Epidermal melanocyte (primary cell): Measurements from ENCODE around the gene KIF16B.

ENCODE experiments used
- DNase-seq: peaks from one replicate; pipeline ENCODE4 v3.0.0; 2011; ENCODE audit warnings: low spot score; ENCODE audit not compliant: insufficient read length

KIF16B gene

DNA sequence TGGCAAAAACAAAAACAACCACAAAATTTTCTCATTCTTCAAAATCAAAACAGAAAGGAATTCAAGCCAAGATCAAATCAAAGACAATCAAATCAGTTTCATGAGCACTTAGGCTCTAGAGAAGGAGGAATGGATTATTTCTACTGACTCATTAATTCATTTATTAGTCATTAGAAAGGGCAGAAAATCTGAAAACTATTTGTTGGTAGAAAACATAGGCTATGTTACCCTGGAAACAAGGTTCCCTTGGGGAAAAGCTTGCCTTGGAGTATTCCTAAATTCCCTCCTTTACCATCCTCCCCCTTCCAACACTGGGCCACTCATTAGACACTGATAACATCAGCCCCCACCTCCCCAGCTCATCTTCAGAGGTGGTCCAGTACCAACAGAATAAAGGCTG, 17.5 kb downstream of the KIF16B start:
- DNase-seq: no peak

DNA sequence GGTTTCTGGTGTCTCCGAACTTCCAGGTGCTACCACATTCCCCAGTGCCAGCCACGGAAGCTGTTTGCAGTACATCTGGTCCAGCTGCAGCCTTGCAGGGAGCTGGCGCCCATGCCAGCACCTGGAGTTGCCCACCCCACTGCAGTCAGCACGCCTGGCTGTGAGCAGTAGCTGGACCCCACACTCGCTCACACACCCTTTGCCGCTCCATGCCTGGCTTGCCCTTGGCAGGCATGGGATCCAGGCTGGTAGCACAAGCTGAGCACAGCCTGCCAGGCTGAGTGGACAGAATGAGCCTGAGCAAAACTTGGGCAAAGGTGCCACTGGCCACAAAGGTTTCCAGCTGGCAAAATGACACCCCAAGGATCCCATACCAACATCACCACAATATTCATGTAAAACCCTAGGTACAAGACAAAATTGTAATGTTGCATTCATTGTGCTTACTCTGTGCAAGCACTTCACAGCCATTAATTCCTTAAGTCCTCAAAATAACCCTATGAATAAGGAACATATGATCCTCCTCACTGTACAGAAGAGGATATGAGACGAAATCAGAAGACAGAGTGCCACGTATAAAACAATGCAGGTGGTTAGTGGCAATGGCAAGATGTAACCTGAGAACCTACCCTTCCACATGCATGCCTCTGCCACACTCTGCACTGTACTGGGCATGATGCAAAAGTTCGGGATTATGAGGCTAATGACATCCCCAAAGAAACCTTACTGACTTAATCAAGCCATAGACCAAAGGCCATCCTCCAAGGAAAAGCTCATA, 18.3 kb downstream of the KIF16B start:
- DNase-seq: no peak

DNA sequence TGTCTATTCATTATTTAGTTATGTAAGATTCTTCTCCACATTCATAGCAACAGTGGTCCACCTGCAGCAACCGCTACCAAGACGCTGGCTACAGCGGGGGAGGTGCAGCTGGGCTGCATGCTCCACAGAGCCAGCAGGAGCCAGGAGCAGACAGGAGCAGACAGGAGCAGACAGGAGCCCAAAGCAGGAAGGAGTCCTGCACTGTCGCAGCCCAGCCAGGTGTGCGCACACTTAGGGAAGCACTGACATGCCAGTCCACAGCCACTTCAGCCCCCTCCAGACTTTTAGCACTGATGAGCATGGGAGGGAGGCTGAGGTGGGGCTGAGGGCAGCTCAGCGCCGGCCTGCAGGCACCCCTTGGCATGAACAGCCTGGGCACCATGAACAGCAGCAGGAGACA, 19.6 kb downstream of the KIF16B start:
- no peak for DNase-seq

DNA sequence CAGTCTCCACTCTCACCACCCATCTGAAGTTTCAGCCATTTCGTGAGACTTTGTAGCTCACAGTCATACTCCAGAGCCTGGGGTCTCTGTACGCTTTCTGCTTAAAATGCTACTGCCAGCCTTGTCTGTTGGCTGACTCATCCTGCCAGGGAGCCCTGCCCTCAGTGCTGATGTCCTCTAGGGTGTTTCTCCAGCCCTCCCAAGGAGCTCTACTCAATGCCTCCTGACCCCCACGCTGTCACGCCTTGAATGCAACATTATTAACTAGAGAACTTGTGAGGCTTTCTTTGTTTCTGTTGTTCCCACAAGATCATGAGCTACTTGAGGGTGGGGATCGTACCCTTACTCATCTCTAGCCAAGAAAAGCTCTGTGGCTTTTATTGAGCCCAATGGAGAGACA, 20.1 kb downstream of the KIF16B start:
- DNase-seq: no peak

DNA sequence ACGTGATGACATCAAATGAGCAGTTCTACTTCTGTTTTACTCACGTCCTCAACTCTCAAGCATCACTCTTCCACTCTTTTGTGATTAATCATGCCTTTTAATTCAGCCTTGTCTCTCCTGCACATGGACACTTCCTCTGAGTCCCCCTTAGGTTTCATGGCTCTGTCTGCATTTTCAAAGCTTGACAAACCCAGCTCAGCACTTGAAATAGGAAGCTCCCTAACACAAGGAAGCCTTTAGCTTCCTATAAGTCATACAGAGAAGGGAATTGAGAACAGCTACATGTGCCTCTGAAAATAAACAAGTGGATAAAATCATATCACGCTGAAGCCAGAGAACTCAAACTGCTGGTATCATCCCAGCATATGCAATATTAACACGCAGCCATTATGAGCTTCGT, 21.2 kb downstream of the KIF16B start:
- DNase-seq: no peak

DNA sequence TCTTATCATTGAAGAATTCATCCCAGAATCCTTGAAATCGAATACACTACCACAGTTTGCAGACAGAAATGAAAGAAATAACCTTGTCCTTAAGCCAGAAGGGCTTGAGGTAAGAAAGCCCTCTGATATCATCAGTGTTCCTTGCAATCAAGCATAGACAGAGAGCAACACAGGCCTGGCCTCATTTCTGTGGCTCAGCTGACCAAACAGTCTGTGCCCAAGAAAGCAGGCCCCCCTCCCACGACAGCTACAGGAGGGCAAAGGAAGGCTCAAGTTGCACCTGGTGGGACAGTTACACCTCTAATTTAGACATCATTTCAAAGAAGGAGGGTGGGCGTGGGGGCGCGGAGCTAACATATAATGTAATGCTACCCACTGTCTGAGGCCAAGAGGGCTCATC, 21.6 kb downstream of the KIF16B start:
- no peak for DNase-seq

DNA sequence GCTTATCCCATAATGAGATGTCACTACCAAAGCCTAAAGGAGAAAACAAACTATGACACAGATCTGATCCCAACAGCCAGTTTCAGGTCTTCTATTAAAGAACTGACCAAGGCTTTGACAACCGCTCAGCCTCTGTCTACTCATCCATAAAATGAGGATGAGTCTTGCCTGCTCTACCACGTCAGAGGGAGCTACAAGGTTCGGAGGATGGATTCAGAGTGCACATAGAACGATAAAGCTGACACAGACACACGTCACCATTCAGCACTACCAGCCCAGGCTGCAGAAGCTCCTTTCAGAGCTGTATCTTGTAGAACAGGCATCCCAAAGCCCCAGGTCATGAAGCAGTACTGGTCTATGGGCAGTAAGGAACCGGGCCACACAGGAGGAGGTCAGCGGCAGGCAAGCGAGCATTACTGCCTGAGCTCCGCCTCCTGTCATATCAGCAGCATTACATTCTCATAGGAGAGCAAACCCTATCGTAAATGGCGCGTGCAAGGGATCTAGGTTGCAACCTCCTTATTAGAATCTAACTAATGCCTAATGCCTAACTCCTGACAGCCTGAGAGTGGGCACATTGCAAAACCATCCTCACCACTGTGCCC, 25.1 kb downstream of the KIF16B start:
- no peak for DNase-seq

DNA sequence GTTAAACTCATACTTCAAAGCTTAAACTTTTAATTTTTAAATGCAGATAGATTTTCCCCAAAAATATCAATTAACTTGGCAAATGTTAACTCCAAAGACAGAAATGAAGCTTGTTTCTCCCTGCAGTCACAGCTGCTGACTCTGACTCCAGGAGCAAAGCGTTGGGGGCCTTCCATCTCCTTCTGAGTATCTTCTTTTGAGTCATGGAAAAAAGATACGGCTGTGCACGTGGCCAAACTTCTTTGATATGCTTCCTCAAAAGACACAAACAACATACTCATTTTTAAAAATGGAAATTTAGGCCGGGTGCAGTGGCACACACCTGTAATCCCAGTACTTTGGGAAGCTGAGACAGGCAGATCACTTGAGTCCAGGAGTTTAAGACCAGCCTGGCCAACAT, 28.3 kb downstream of the KIF16B start:
- DNase-seq: no peak

DNA sequence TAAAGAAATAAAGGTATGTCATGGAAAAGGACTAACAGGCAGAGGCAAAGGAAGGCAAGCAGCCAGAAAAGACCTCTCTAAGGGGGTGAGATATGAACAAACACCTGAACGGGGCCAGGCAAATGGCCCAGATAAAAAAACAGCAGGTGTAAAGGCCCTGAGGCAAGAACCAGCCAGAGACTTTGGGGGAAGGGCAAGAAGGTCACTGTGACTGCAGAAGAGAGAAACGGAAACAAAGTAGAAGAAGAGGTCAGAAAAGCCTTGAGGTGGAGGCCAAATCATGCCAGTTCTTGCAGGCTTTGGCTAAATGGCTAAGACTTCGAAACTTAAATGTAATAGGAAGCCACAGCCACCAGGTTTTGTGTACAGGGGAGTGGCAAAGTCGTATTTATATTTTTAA, 30.8 kb downstream of the KIF16B start:
- no peak for DNase-seq

DNA sequence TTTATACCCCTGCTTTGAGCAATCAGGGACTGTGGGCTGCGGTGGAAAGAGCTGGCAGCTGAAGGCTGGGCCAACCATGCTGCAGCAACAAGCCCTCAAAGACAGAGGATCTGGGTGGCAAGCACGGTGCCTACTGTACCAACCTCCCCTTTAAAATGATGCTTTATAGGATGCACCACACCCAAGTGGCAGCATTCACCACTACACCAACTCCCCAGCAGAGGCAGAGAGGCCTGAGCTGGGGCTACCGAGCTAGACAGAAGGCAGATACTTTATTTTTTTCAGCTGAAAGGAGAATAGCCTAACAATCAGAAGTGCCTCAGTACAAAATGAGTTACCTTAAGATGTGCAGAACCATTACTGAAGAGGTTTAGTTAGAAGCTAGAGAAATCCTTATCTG, 31.4 kb downstream of the KIF16B start:
- DNase-seq: no peak

DNA sequence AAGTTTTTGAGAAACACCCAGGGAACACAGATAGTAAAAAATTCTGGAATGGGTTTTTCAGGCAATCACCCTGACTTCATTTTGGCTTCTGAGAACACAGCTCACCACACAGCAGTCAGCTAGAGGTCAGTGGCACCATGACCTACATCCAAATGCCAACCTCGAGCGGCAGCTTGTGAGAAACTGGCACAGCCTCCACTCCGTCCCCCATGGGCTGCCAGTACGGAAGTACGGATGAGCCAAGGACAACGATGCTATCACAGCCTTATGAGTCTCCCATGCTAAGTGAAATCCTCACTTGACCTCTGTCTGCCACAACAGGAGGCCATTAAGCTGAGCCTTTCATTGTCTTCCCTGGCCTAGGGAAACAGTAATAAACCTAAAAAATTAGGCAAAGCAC, 32.0 kb downstream of the KIF16B start:
- DNase-seq: no peak

DNA sequence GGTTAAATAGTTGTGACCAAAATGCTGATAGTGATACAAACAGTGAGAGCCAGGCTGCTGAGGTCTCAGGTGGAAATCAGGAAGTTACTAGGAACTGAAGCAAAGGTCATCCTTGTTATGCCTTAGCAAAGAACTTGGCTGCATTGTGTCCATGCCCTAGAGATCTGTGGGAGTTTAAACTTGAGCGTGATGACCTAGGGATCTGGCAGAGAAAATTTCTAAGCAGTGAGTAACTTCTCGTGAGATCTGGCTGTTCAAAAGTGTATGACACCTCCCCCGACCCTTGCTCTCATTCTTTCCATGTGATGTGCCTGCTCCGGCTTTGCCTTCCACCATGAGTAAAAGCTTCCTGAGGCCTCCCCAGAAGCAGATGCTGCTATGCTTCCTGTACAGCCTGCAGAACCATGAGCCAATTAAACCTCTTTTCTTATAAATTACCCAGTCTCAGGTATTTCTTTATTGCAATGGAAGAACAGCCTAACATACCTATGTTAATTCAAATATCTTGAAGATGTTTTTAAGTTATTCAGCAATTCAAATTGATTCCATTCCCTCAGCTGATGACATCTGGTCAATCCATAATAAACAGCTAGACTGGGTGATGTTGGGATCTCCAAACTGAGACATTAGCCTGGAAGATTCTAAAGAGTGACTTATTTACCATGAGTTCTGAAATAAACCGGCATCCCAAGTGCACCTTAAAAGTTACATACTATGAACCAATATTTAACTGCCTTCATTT, 33.8 kb downstream of the KIF16B start:
- DNase-seq: no peak

DNA sequence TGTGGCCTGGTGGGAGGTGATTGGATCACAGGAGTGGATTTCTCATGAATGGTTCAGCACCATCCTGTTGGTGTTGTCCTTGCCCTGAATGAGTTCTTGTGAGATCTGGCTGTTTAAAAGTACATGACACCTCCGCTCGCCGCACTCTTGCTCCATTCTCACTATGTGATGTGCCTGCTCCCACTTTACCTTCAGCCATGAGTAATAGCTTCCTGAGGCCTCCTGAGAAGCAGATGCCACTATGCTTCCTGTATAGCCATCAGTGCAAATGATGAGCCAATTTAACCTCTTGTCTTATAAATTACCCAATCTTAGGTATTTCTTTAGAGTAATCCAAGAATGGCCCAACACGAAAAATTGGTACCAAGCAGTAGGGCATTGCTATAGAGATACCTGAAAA, 34.5 kb downstream of the KIF16B start:
- DNase-seq: no peak

DNA sequence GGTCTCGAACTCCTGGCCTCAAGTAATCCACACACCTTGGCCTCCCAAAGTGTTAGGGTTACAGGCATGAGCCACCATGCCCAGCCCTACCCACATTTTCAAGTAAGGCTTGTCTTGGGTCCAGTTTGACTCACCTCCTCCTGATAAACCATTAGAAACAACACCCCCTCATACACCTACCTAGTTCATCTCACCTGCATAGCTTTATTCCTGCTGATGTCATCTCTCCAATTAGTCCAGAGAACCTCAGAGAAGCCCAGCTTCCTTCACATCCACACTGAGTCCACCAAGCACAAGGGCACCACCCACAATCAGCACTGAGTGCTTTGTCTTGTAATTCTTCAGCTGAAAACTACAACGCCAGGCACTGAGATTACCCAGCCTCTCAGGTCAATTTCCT, 35.3 kb downstream of the KIF16B start:
- DNase-seq: no peak

DNA sequence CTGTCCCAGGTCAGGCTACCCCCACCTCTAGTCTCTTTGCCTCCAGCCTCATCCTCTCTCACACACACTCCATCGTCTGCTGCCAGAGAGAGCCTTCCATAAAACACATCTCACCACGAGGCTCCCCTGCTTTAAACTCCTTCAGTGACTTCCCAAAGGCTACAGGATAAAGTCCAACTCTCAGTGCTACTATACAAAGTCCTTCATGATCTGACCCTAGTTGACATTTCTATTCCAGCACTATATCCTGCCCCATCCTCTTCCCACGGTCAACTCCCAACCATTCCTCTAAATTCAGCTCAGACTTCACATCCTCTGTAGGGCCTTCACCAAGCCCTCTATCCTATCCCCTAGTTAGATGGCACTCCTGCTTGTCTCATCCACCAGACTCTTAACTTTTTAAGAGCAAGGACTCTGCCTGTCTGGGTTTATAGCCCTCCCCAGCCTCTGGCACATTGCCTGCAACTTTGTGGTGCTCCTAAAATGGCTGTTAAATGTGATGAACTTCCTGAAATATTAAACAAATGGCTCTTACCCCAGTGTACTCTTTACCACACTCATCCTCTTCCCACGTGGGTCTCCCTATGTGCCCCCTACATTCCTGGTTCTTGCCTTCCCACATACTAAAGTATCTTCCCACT, 36.1 kb downstream of the KIF16B start:
- no peak for DNase-seq

DNA sequence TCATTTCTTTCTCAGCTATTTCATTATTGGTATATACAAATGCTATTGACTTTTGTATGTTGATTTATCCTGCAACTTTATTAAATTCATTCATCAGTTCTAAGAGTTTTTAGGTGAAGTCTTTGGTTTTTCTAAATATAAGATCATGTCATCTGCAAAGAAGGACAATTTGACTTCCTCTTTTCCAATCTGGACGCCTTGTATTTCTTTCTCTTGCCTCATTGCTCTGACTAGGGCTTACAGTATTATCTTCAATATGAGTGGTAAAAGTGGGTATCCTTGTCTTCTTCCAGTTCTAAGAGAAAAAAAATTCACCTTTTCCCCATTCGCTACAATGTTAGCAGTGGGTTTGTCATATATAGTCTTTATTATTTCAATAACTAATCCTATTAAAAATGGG, 38.0 kb downstream of the KIF16B start:
- no peak for DNase-seq

DNA sequence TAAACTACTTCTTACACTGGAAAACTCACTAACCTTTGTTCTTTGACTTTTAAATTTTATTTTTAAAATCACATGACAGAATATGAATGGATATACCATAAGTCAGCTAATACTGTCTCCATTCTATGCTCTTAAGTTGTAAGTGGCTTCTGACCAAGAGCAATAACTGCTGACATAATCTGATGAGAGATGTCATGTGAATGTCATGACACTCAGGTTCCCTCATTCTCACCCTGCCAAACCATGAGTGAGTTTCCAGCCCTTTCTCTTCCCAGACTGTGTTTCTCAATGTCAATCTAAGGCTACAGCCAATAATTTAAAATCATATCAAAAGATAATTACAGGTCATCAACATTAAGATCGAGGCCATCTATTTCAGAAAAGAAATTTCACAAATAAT, 39.7 kb downstream of the KIF16B start:
- DNase-seq: no peak

DNA sequence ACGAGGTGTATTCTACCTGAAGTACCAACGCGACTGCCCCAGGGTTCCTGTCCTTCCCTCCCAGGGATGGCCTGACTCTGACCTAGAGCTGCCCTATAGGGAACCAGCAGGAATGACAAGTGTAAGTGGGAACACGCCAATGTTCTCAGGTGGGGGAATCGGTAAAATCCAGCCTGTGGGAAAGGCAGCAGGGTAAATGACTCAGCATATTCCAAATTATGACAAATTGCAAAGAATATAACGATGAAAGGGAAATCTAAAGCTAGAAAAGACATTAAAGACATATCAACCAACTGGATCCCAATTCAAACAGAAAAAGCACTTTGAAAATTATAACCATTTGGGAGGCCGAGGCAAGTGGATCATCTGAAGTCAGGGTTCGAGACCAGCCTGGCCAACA, 41.8 kb downstream of the KIF16B start:
- no peak for DNase-seq

DNA sequence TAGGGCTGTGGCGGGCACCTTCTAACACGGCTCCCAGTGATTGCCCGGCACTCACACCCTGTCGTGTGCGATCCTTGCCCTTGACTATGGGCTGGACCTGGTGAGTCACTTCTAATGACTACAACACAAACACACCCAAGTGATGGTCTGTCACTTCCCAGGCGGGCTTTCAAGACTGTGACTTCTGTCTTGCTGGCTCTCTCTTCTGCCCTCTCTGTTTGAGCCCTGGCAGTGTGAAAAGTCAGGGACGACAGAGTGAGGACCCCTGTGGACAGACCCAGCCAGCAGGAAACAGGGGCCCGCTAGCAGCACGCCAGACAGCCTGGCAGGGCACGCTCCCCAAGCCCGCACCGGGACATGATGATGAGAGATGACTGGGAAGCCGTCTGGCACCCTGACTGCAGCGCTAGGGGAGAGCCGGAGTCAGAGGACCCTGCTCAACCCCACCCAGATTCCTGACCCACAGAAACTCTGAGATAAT, 43.0 kb downstream of the KIF16B start:
- no peak for DNase-seq

DNA sequence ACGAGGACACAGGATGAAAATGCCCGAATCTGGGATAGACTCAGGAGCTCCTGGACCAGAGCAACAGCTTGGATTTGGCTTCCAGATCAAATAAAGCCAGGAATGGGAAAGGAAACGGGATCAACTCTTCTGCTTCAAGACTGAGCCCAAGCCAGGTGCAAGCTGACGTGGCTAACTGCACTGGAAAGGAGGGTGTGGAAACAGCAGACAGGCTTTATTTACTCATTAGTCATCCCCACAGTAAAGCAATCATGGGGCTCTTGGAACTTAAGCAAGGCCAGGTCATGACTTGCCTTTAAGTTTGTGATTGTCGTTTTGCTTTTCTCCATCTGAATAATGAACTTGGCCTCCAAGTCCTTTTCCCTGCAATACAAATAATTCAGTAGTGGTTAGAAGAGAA, 45.2 kb downstream of the KIF16B start:
- DNase-seq: no peak

DNA sequence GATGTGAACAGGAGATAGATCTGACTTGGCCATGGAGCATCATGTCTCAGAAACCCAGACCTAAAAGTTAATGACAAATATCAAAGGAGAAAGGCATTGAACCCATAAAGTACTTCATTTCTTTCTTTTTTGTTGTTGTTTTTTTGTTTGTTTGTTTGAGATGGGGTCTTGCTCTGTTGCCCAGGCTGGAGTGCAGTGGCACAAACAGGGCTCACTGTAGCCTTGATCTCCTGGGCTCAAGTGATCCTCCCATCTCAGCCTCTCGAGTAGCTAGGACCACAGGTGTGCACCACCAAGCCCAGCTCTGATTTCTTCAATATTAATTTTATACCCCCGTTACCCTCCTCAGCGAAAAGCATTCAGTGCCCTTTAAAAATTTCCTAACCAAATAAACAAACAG, 45.8 kb downstream of the KIF16B start:
- no peak for DNase-seq
